Upper lobe of left lung (tissue), 6 donors: ENCODE data around the gene OR51G1. TPM values are rescaled to one million over a fixed set of nuclear protein-coding genes. Genes with fewer than 3 reads are reported as not detected.
"Not testable (repeated sequence)": the region's sequence is repeated elsewhere in the genome, so short reads cannot be mapped to it uniquely, and the experiment has no call there.

Experiments
- ATAC-seq, 2 donors: fragments of 200-7000 bp; cut with Tn5 transposase; one replicate each; pipeline ENCODE4 v1.9.1; 2022; ENCODE audit warnings: mild to moderate bottlenecking in 2 of 2, moderate library complexity in 2 of 2; ENCODE audit not compliant: low FRiP score in 2 of 2
- DNase-seq, 2 donors: peaks; one replicate each; pipeline ENCODE4 v3.0.0-alpha.2; 2019 to 2020
- H3K27ac ChIP-seq, 4 donors: fragments of 200-600 bp; sonication (generic); one replicate each; pipeline ENCODE4 v1.5.1; 2016 to 2019
- H3K27me3 ChIP-seq, 4 donors: fragments of 200-600 bp; sonication (generic); one replicate each; pipeline ENCODE4 v1.5.1; 2017 to 2019
- H3K36me3 ChIP-seq, 4 donors: fragments of 200-600 bp; sonication (generic); one replicate each; pipeline ENCODE4 v1.5.1; 2016 to 2019
- H3K4me1 ChIP-seq, 4 donors: fragments of 200-600 bp; sonication (generic); one replicate each; pipeline ENCODE4 v1.5.1; 2018 to 2019
- H3K4me3 ChIP-seq, 4 donors: fragments of 200-600 bp; sonication (generic); one replicate each; pipeline ENCODE4 v1.5.1; 2017 to 2019; ENCODE audit warnings: mild to moderate bottlenecking in 2 of 4, moderate library complexity in 1 of 4
- H3K9me3 ChIP-seq, 4 donors: fragments of 200-600 bp; sonication (generic); one replicate each; pipeline ENCODE4 v1.5.1; 2018 to 2019
- EP300 ChIP-seq, 4 donors: sonication (generic); formaldehyde crosslinking; IDR thresholded peaks; one replicate each; pipeline ENCODE4 v1.5.1; 2017; ENCODE audit warnings: antibody characterized with exemption in 4 of 4, control low read depth in 2 of 4
- POLR2A ChIP-seq, 4 donors: fragments of 450-650 bp; IDR thresholded peaks; one replicate each; pipeline ENCODE4 v1.5.1; 2016 to 2017; ENCODE audit warnings: antibody characterized with exemption in 4 of 4, mild to moderate bottlenecking in 2 of 4
- POLR2AphosphoS5 ChIP-seq, 2 donors: sonication (generic); formaldehyde crosslinking; IDR thresholded peaks; one replicate each; pipeline ENCODE4 v1.5.1; 2017; ENCODE audit warnings: antibody characterized with exemption in 2 of 2
- WGBS, 2 donors: methylation state at CpG; one replicate each; pipeline ENCODE4 v1.1.5; 2017 to 2018; 5-methylcytosine and 5-hydroxymethylcytosine counted together
- total RNA-seq, 6 donors: library from RNA; depleted of rRNA in 4 of 6; stranded (reverse); fragments of >200 nt in 4 of 6; gene quantifications; one replicate each; pipeline versions ENCODE4 v1.1.0 to v1.2.1, GENCODE V29; 2016 to 2021
- TF ChIP-seq, protein P1 (sequence below), 6 experiments: fragments of 450-650 bp in 4 of 6; fragments of 200-600 bp in 2 of 6; sonication (generic) in 2 of 6; IDR thresholded peaks; one replicate each; pipeline ENCODE4 v1.5.1; 2016 to 2019; ENCODE audit warnings: antibody characterized with exemption in 6 of 6
- donor health status: DM: no; HTN: no; CAD: no; lungs with moderate emphysema.
- donor health status: DM: no; HTN: yes; CAD: no; lungs with severe emphysema.

Gene OR51G1, protein sequence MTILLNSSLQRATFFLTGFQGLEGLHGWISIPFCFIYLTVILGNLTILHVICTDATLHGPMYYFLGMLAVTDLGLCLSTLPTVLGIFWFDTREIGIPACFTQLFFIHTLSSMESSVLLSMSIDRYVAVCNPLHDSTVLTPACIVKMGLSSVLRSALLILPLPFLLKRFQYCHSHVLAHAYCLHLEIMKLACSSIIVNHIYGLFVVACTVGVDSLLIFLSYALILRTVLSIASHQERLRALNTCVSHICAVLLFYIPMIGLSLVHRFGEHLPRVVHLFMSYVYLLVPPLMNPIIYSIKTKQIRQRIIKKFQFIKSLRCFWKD
- total RNA-seq = not detected

GRCh38 chr11:4924239-4924638, at the start of gene OR51G1:
TSS of gene OR51G1 (minus strand) at chr11:4924339. CDS start at chr11:4924339, 0 bp downstream.
- no peak within 1 kb of the TSS for H3K4me3 ChIP-seq
- H3K27ac ChIP-seq = no peak within 1 kb of the TSS
- no peaks in the 10 kb centered on the region for H3K9me3 ChIP-seq
- ATAC-seq = no peak
- TF ChIP-seq EP300 (IDR thresholded peaks at IDR 0.05) (no peak), POLR2A (IDR thresholded peaks at IDR 0.05) (no peak), POLR2AphosphoS5 (IDR thresholded peaks at IDR 0.05) (no peak)
- TF ChIP-seq, protein P1, sequence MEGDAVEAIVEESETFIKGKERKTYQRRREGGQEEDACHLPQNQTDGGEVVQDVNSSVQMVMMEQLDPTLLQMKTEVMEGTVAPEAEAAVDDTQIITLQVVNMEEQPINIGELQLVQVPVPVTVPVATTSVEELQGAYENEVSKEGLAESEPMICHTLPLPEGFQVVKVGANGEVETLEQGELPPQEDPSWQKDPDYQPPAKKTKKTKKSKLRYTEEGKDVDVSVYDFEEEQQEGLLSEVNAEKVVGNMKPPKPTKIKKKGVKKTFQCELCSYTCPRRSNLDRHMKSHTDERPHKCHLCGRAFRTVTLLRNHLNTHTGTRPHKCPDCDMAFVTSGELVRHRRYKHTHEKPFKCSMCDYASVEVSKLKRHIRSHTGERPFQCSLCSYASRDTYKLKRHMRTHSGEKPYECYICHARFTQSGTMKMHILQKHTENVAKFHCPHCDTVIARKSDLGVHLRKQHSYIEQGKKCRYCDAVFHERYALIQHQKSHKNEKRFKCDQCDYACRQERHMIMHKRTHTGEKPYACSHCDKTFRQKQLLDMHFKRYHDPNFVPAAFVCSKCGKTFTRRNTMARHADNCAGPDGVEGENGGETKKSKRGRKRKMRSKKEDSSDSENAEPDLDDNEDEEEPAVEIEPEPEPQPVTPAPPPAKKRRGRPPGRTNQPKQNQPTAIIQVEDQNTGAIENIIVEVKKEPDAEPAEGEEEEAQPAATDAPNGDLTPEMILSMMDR (IDR thresholded peaks at IDR 0.05) = no peak
- H3K27me3 ChIP-seq = no peaks in the 10 kb centered on the region
- no peaks in the 10 kb centered on the region for H3K36me3 ChIP-seq
- DNase-seq = no peak
- no peaks in the 10 kb centered on the region for H3K4me1 ChIP-seq
- 79 to 90% methylated on average over 1 of the region's 1 CpG for WGBS, 2 donors

- no peaks in the 10 kb centered on the region for H3K4me1 ChIP-seq
- no peaks in the 10 kb centered on the region for H3K36me3 ChIP-seq
- no peaks in the 10 kb centered on the region for H3K9me3 ChIP-seq
- H3K27me3 ChIP-seq = no peaks in the 10 kb centered on the region
- 41 to 62% methylated on average over 1 of the region's 1 CpG for WGBS, 2 donors
- H3K27ac ChIP-seq = no peak overlapping the region
- DNase-seq (no peak), ATAC-seq (no peak)
- no peak overlapping the region for H3K4me3 ChIP-seq
- TF ChIP-seq, protein P1 (IDR thresholded peaks at IDR 0.05) = no peak
- TF ChIP-seq POLR2AphosphoS5 (IDR thresholded peaks at IDR 0.05) = no peak
- TF ChIP-seq POLR2A (IDR thresholded peaks at IDR 0.05) = no peak
- TF ChIP-seq EP300 (IDR thresholded peaks at IDR 0.05) = no peak
Measured at GRCh38 chr11:4962816-4963215, 38.7 kb upstream of the OR51G1 start.

DNA sequence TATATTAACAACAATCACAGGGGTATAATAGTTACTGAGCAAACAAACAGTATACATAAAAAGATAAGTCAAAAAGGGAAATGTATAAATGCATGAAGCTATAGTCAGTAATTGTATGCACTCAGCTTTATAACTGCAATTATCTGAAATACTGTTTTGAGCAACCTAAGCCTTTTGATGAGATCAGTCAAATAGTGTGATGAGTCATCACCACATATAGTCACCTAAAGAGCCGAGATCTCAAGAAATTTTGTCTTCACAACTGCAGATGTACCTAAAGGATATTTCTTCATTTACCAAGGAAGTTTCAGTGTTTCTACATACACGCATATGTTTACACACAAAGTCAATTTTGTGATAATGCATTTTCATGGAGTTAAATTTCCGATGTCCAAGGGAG, 36.7 kb upstream of the OR51G1 start:
- Histone ChIP-seq H3K4me3 (no peak overlapping the region), H3K27me3 (no peaks in the 10 kb centered on the region), H3K27ac (no peak overlapping the region), H3K9me3 (no peaks in the 10 kb centered on the region), H3K36me3 (no peaks in the 10 kb centered on the region), H3K4me1 (no peaks in the 10 kb centered on the region)
- DNase-seq (no peak), ATAC-seq (no peak)
- TF ChIP-seq EP300 (IDR thresholded peaks at IDR 0.05) (no peak), POLR2A (IDR thresholded peaks at IDR 0.05) (no peak), POLR2AphosphoS5 (IDR thresholded peaks at IDR 0.05) (no peak)
- TF ChIP-seq, protein P1 (IDR thresholded peaks at IDR 0.05) = no peak
- 76 to 90% methylated on average over 3 of the region's 3 CpGs for WGBS, 2 donors

- ATAC-seq (no peak), DNase-seq (no peak)
- Histone ChIP-seq H3K9me3 (no peaks in the 10 kb centered on the region), H3K27me3 (no peaks in the 10 kb centered on the region), H3K36me3 (no peaks in the 10 kb centered on the region), H3K27ac (no peak overlapping the region), H3K4me3 (no peak overlapping the region), H3K4me1 (no peaks in the 10 kb centered on the region)
- WGBS, 2 donors = 79 to 82% methylated on average over 4 of the region's 4 CpGs
- TF ChIP-seq POLR2AphosphoS5 (IDR thresholded peaks at IDR 0.05) = no peak
Measured at GRCh38 chr11:4957396-4957795, 33.3 kb upstream of the OR51G1 start.

DNA sequence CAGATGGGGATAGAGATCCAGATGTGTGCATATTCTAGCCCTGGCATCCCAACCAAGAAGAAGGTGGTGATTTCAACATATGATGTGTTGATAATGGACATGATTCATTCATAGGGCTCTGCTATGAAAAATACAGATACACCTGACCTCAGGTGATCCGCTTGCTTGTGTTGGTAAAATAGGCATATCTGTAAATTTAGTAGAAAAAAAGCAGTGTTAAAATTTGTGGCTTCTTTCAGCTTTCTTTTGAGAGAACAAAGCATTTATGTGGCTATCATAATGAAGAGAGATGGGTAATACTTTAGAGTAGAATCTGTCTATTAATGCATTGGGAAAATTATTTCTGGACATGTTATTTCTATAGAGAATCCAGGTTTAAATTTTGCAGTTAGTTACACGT, 31.5 kb upstream of the OR51G1 start, which contains the start of gene OR51A2:
OR51A2 (minus strand) TSS at position 101 of the 400 bp plus-strand sequence; CDS start at position 101, 0 bp downstream.
- not testable (repeated sequence) for H3K27ac ChIP-seq, H3K36me3 ChIP-seq, H3K9me3 ChIP-seq, ATAC-seq, H3K27me3 ChIP-seq, H3K4me3 ChIP-seq, H3K4me1 ChIP-seq, DNase-seq
- WGBS, 2 donors = 66 to 74% methylated on average over 2 of the region's 2 CpGs

DNA sequence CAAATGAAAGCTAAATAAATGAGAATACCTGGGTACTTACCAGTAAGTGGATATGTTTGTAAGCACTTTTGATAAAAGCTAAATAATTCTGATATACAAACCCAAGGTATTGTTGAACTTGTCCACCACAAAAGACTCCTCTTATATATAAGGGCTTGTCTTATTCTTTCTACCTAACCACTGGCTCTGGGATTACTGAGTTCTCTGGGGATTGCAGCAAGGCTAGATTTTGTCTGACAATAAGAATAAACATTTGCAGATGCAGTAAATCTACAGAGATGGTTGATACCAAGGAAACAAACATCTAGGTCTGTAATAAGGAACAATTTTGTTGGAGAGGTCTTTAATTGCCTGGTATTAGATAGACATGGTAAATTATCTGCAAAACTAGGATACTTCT, 23.4 kb upstream of the OR51G1 start, which contains the start of gene OR51A4:
OR51A4 (minus strand) TSS at position 101 of the 400 bp plus-strand sequence. CDS start 505 bp downstream, outside the sequence.
- H3K36me3 ChIP-seq = no peaks in the 10 kb centered on the region
- no peak for DNase-seq

More for the DNA sequence above, 23.4 kb upstream of the OR51G1 start, which contains the start of gene OR51A4:
- TF ChIP-seq EP300 (IDR thresholded peaks at IDR 0.05) (no peak), POLR2AphosphoS5 (IDR thresholded peaks at IDR 0.05) (no peak), POLR2A (IDR thresholded peaks at IDR 0.05) (no peak)
- TF ChIP-seq, protein P1 (IDR thresholded peaks at IDR 0.05) = no peak
- no peak within 1 kb of the TSS for H3K4me3 ChIP-seq
- H3K9me3 ChIP-seq = no peaks in the 10 kb centered on the region
- no peaks in the 10 kb centered on the region for H3K27me3 ChIP-seq
- no peak for ATAC-seq
- no peak within 1 kb of the TSS for H3K27ac ChIP-seq
- H3K4me1 ChIP-seq = no peaks in the 10 kb centered on the region
